Measurements from ENCODE around the gene FH. TPM values are rescaled to one million over a fixed set of nuclear protein-coding genes. Genes with fewer than 3 reads are reported as not detected.

Gene FH
- total RNA-seq, 1 experiment from 2014 or later = 215 TPM

DNA sequence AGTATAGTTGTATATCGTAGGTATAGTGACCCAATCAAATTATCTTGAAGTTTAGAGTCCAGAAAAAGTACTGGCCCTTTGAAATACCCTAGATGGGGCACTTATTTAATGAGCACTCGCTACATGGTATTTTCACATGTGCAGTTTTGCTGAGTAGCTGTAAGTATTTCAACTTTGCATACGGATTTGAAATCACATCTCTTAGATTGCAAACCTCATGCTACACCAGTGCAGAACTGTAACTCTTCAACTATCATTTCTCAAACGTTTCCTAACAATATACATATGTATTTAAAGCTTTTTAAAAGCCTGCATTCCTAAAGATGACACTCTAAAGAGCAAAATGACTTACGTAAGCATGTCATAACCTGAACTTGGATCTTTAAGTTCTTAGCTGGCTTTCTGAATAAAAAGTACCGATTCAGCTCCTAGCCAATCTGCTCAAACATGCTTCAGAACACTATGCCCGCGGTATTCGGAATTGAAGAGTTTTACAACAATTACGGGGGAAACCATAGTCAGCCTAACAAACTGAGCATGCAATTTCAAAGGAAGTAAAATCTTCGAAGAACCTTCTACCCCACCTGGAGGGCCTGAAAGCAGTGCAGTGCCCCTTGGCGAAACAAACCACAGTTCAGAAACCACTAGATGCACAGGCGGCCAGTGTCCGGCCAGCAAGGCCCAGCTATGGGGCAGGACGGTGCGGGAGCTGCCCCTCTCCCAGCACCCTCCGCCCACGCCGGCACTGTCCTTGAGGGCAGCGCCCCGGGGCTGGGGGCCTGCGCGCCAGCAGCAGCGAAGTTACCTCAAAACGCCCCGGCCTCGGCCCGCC lies 863 bp downstream of the FH start:
- H3K27ac Mint-ChIP-seq (ENCODE audit: low read depth, unreplicated experiment) = peak overlapping the region; percentile 67
- DNase-seq (ENCODE audit: unreplicated experiment) = peak; percentile 50
- CTCF ChIA-PET = interaction anchor here (0.5 to 2.4 kb wide), 14 partner anchors 9 to 1616 kb away, joined by 3 to 10 read pairs (median 4); no protein-coding TSS in a partner anchor
- BruUV-seq (replicated peaks) = TSS peak; percentile 51
- TF ChIP-seq, protein P1, sequence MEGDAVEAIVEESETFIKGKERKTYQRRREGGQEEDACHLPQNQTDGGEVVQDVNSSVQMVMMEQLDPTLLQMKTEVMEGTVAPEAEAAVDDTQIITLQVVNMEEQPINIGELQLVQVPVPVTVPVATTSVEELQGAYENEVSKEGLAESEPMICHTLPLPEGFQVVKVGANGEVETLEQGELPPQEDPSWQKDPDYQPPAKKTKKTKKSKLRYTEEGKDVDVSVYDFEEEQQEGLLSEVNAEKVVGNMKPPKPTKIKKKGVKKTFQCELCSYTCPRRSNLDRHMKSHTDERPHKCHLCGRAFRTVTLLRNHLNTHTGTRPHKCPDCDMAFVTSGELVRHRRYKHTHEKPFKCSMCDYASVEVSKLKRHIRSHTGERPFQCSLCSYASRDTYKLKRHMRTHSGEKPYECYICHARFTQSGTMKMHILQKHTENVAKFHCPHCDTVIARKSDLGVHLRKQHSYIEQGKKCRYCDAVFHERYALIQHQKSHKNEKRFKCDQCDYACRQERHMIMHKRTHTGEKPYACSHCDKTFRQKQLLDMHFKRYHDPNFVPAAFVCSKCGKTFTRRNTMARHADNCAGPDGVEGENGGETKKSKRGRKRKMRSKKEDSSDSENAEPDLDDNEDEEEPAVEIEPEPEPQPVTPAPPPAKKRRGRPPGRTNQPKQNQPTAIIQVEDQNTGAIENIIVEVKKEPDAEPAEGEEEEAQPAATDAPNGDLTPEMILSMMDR (IDR thresholded peaks at IDR 0.05; ENCODE audit: unreplicated experiment) = no peak
- peaks cover 23% of the 10 kb centered on the region for H3K4me1 Mint-ChIP-seq (ENCODE audit: insufficient read depth, unreplicated experiment)
- POLR2A ChIA-PET = interaction anchor here (0.6 to 4.0 kb wide), 43 partner anchors 9 to 1735 kb away, joined by 3 to 53 read pairs (median 5); partner anchors contain the start of genes CEP170, CHML, EXO1 and KMO
- no peaks in the 10 kb centered on the region for H3K9me3 Mint-ChIP-seq (ENCODE audit: unreplicated experiment)
- intact Hi-C loops (cut with micrococcal nuclease) = loop anchor here (1.0 kb wide), 1 partner anchor 208 kb away; no protein-coding TSS in a partner anchor
- H3K4me3 Mint-ChIP-seq (ENCODE audit: unreplicated experiment) = no peak overlapping the region
- H3K36me3 Mint-ChIP-seq (ENCODE audit: insufficient read depth, unreplicated experiment) = peaks cover 29% of the 10 kb centered on the region
- H3K27me3 Mint-ChIP-seq (ENCODE audit: insufficient read depth, unreplicated experiment) = peaks cover 13% of the 10 kb centered on the region

DNA sequence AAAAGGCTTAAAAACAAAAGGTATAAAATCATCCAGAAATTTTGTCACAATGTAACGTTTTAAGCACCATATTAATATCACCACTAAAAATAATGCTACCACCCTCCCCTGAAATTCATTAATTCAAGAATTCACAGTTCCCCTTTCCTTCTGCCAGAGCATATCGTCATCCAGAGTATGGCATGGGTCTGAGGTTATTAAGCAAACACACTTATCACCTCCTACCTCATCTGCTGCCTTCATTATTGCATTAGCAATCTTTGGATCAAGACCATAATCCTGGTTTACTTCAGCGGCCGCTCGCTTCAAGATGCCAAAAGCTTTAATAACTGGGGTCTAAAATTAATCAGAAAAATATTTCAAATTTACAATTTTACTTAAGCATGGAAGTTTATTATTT lies 6.2 kb downstream of the FH start:
- H3K36me3 Mint-ChIP-seq (ENCODE audit: insufficient read depth, unreplicated experiment) = peaks cover 77% of the 10 kb centered on the region
- intact Hi-C loops (cut with micrococcal nuclease) = no loop called here
- POLR2A ChIA-PET = interaction anchor here (0.7 to 1.4 kb wide), 5 partner anchors 9 to 128 kb away, joined by 3 to 5 read pairs (median 3); no protein-coding TSS in a partner anchor

DNA sequence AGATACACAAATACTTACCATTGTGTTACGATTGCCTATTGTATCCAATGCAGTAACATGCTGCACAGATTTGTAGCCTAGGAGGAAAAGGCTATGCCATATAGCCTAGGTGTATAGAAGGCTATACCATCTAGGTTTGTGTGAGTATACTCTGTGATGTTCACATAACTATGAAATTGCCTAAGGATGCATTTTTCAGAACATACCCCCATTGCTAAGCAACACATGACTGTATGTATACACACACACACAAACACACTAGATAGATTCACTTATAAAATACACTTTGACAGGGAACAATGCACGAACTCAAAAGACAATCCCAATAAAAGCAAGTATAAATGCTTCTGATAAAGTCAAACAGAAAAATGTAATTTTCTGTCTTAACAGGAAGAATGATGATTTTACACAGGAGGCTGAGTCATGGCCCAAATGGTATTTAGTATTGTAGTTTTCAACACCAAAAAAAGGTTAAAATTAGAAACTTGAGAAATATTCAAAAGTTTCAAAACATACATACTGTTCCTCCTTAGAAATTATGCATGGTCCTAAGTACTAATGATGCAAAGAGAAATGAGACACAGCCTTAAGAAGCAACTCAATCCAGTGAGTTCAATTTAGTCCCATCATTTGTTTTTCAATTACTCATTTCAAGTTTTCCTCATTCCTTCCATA lies 12.2 kb downstream of the FH start:
- ChIA-PET CTCF (interaction anchor here (1.9 to 2.8 kb wide), 4 partner anchors 22 to 776 kb away, joined by 9 to 12 read pairs (median 10); no protein-coding TSS in a partner anchor), POLR2A (interaction anchor here (0.6 to 3.7 kb wide), 4 partner anchors 8 to 616 kb away, joined by 3 to 35 read pairs (median 4); partner anchors contain the start of gene FH)
- DNase-seq (ENCODE audit: unreplicated experiment) = no peak
- BruUV-seq (replicated peaks) = no TSS peak
- no peak overlapping the region for H3K4me3 Mint-ChIP-seq (ENCODE audit: unreplicated experiment)
- intact Hi-C loops (cut with micrococcal nuclease) = no loop called here
- H3K36me3 Mint-ChIP-seq (ENCODE audit: insufficient read depth, unreplicated experiment) = peaks cover 93% of the 10 kb centered on the region
- peak overlapping the region; percentile 53 for H3K27ac Mint-ChIP-seq (ENCODE audit: low read depth, unreplicated experiment)
- H3K27me3 Mint-ChIP-seq (ENCODE audit: insufficient read depth, unreplicated experiment) = no peaks in the 10 kb centered on the region
- peaks cover 5% of the 10 kb centered on the region for H3K4me1 Mint-ChIP-seq (ENCODE audit: insufficient read depth, unreplicated experiment)
- H3K9me3 Mint-ChIP-seq (ENCODE audit: unreplicated experiment) = no peaks in the 10 kb centered on the region
- TF ChIP-seq, protein P1 (IDR thresholded peaks at IDR 0.05; ENCODE audit: unreplicated experiment) = no peak

More for the DNA sequence above, 6.2 kb downstream of the FH start:
- Mint-ChIP-seq H3K27me3 (ENCODE audit: insufficient read depth, unreplicated experiment) (no peaks in the 10 kb centered on the region), H3K4me1 (ENCODE audit: insufficient read depth, unreplicated experiment) (peaks cover 28% of the 10 kb centered on the region), H3K4me3 (ENCODE audit: unreplicated experiment) (no peak overlapping the region), H3K27ac (ENCODE audit: low read depth, unreplicated experiment) (no peak overlapping the region), H3K9me3 (ENCODE audit: unreplicated experiment) (no peaks in the 10 kb centered on the region)
- no peak for DNase-seq (ENCODE audit: unreplicated experiment)
- CTCF ChIA-PET = interaction anchor here (0.6 to 1.9 kb wide), 7 partner anchors 7 to 547 kb away, joined by 3 to 12 read pairs (median 3); no protein-coding TSS in a partner anchor
- BruUV-seq (replicated peaks) = no TSS peak
- TF ChIP-seq, protein P1 (IDR thresholded peaks at IDR 0.05; ENCODE audit: unreplicated experiment) = no peak
